Central memory CD8-positive, alpha-beta T cell (primary cell): ENCODE results near the gene PPP6R2.
"Not testable (repeated sequence)": the region's sequence is repeated elsewhere in the genome, so short reads cannot be mapped to it uniquely, and the experiment has no call there.

Experiments used
- ATAC-seq: fragments of 150-1000 bp; cut with Tn5 transposase; replicated peaks from 2 replicates; pipeline ENCODE4 v1.10.0; 2022; ENCODE audit warnings: mild to moderate bottlenecking, moderate FRiP score, moderate number of reproducible peaks; ENCODE audit not compliant: poor library complexity, severe bottlenecking; ENCODE audit errors: extremely low read depth
- DNase-seq, 2 donors: peaks; one replicate each; pipeline ENCODE4 v3.0.0; 2021; ENCODE audit warnings: low spot score in 2 of 2
- H3K27ac Mint-ChIP-seq: one replicate; pipeline ENCODE4 v1.8.0; 2022; ENCODE audit warnings: low read depth, mild to moderate bottlenecking, moderate library complexity, mixed read lengths
- H3K27me3 Mint-ChIP-seq: one replicate; pipeline ENCODE4 v1.8.0; 2022; ENCODE audit warnings: mixed read lengths
- H3K36me3 Mint-ChIP-seq: one replicate; pipeline ENCODE4 v1.8.0; 2022; ENCODE audit warnings: mild to moderate bottlenecking, moderate library complexity, mixed read lengths; ENCODE audit not compliant: insufficient read depth
- H3K4me1 Mint-ChIP-seq: one replicate; pipeline ENCODE4 v1.8.0; 2022; ENCODE audit warnings: mixed read lengths
- H3K4me3 Mint-ChIP-seq: one replicate; pipeline ENCODE4 v1.8.0; 2022; ENCODE audit warnings: mild to moderate bottlenecking, moderate library complexity, mixed read lengths
- H3K9me3 Mint-ChIP-seq: one replicate; pipeline ENCODE4 v1.8.0; 2022; ENCODE audit warnings: mixed read lengths

The PPP6R2 gene

DNA sequence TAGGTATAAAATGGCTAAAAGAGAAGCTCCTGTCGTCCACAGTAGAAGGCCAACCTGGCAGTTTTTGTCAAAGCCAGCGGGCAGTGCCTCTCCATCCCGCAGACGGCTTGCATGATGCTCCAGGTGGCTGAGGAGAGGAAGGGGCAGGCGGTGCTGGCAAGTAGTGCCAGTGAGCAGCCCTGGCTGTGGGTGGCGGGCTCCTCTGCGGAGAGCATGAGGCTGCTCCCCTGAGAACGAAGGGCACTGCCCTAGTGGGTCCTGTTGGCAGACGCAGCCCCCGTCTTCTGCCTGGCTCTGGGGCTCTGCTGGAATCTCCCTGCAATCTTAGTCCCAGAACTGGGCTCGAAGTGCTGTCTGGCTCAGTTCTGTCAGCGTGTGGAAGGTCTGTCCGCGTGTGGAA, 80.8 kb downstream of the PPP6R2 start:
- Mint-ChIP-seq H3K4me3 (no peak overlapping the region), H3K27me3 (no peaks in the 10 kb centered on the region), H3K27ac (no peak overlapping the region), H3K36me3 (peaks cover 58% of the 10 kb centered on the region), H3K4me1 (no peaks in the 10 kb centered on the region), H3K9me3 (no peaks in the 10 kb centered on the region)
- DNase-seq, result no peak
- ATAC-seq, result no peak

DNA sequence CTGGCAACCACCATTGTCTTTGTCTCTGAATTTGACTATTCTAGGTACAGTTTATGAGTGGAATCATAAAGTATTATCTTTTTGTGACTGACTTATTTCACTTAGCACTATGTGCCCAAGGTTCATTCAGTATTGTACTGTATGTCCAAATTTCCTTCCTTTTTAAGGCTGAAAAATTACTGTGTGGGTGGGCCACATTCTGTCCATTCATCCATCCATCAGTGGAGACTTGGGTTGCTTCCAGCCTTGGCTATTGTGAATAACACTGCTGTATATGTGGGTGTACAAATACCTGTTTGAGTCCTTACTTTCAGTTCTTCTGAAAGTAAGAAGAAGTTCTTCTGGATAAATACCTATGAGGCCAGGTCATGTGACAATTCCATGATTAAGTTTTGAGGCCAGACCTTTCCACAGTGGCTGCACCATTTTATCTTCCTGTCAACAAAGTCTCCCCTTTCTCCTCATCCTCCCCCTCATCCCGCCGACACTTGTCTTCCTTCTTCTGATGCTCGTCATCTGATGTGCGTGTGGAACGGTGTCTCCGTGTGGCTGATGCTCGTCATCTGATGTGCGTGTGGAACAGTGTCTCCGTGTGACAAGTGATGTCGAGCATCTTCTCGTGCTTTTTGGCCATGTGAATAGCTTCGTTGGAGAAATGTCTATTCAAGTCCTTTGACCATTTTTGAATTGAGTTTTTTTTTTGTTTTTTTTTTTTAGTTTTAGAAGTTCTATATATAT, 82.2 kb downstream of the PPP6R2 start:
- DNase-seq, result no peak
- peaks cover 65% of the 10 kb centered on the region for H3K36me3 Mint-ChIP-seq
- no peak overlapping the region for H3K27ac Mint-ChIP-seq
- H3K4me3 Mint-ChIP-seq, result no peak overlapping the region
- no peaks in the 10 kb centered on the region for H3K4me1 Mint-ChIP-seq
- no peaks in the 10 kb centered on the region for H3K27me3 Mint-ChIP-seq
- no peak for ATAC-seq
- no peaks in the 10 kb centered on the region for H3K9me3 Mint-ChIP-seq

GRCh38 chr22:50432131-50432876, 89.2 kb downstream of the PPP6R2 start:
- Mint-ChIP-seq H3K27ac (peak overlapping the region; percentile 70), H3K9me3 (no peaks in the 10 kb centered on the region), H3K27me3 (no peaks in the 10 kb centered on the region), H3K36me3 (peaks cover 43% of the 10 kb centered on the region), H3K4me3 (no peak overlapping the region), H3K4me1 (peaks cover 6% of the 10 kb centered on the region)
- DNase-seq (no peak), ATAC-seq (no peak)

DNA sequence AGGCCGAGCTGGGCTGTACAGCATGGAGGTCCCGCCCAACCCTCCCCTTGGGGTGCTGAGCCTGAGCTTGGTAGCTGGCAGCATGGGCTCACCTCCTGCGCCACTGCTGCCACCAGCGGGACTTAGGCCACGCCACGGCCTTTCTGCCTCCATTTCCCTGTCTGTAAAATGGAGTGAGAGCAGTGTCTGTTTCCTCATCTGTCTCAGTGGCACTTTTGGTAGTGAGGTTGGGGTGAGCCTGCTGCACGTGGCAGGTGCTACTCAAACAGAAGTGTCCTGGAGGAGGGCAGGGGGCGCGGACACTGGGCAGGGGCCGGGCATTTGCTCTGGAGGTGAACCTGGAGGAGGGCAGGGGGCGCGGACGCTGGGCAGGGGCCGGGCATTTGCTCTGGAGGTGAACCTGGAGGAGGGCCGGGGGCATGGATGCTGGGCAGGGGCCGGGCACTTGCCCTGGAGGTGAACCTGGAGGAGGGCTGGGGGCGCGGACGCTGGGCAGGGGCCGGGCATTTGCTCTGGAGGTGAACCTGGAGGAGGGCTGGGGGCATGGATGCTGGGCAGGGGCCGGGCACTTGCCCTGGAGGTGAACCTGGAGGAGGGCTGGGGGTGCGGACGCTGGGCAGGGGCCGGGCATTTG, 89.9 kb downstream of the PPP6R2 start:
- H3K4me1 Mint-ChIP-seq, H3K9me3 Mint-ChIP-seq, DNase-seq, H3K27me3 Mint-ChIP-seq, H3K27ac Mint-ChIP-seq, ATAC-seq, H3K4me3 Mint-ChIP-seq: not testable (repeated sequence)
- H3K36me3 Mint-ChIP-seq, result peaks cover 41% of the 10 kb centered on the region

- no peak for DNase-seq
- no peaks in the 10 kb centered on the region for H3K9me3 Mint-ChIP-seq
- no peaks in the 10 kb centered on the region for H3K27me3 Mint-ChIP-seq
- peaks cover 6% of the 10 kb centered on the region for H3K4me1 Mint-ChIP-seq
- peak overlapping the region; percentile 52 for H3K4me3 Mint-ChIP-seq
- peak overlapping the region; percentile 81 for H3K27ac Mint-ChIP-seq
- peaks cover 37% of the 10 kb centered on the region for H3K36me3 Mint-ChIP-seq
- ATAC-seq, result no peak
Measured at GRCh38 chr22:50434849-50435248, 91.7 kb downstream of the PPP6R2 start.

DNA sequence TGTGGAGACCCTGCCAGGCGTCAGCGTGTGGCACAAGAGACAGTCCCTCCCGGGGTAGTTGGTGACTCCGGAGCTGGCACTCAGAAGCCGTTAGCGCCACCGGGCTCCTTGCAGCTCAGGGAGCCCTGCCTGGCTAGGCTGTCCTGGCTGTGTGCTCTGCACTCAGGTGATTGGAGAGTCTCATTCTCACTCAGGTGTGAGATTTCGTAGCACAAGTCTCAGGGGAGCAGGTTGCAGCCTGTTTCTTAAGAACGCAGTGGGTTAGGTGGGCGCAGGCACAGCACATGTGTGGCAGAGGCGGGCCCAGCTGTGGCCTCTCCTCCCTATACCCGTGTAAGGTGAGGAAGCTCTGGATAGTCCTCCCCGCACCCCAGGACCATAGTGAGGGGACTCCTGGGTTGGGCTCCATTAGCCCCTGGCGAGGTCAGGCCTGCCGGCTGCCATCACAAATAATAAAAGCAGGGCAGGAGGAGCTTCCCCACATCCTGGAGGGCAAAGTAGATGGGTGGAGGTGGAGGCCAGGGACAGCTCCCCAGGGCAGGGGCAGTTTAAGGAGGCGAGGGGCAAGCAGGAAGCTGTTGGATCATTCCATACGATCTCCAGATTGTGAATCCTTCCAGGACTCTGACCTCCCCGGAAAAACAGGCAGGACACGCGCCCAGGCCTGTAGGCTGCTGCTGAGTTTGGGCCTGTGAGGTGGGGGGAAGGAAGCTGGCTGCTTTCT, 92.3 kb downstream of the PPP6R2 start:
- H3K27ac Mint-ChIP-seq, result peak overlapping the region; percentile 81
- ATAC-seq (no peak), DNase-seq (no peak)
- H3K27me3 Mint-ChIP-seq, result no peaks in the 10 kb centered on the region
- H3K9me3 Mint-ChIP-seq, result no peaks in the 10 kb centered on the region
- peaks cover 37% of the 10 kb centered on the region for H3K36me3 Mint-ChIP-seq
- H3K4me1 Mint-ChIP-seq, result peaks cover 6% of the 10 kb centered on the region
- peak overlapping the region; percentile 52 for H3K4me3 Mint-ChIP-seq

DNA sequence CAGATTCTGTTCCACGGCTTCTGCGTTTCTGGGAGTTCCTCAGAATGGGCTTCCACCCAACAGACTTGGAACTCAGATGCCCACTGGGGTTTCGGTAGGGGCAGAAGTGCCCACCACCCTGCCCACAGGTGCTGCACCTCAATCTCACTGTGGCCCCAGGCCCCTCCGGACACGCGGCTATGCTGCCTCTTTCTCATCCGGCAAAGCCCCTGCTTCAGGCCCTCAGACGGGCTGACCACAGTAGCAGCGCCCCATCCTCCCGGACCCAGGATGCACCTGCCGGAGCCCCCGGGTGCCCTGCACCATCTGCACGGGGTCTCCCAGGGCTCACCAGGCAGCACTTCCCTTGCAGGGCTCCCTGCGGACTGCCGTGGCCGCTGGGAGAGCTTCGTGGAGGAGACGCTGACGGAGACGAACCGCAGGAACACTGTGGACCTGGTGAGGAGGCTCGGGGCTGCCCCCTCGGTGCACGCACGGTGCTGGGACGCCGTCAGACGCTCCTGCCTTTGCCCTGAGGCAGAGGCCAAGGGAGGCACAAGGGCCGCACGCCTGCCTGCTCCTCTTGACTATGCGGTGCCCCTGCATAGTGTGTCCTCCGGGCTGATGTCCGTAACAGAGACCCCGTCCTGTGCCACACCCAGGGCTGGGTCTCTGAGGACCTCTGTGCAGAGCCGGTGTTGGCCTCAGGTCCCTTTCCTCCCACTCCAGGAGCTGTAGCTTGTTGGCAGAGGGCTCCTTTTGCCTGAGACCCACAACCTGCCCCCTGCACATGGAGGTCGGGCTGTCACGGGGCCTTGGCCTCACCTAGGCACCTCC, 93.1 kb downstream of the PPP6R2 start:
- DNase-seq (no peak), ATAC-seq (no peak)
- peaks cover 6% of the 10 kb centered on the region for H3K4me1 Mint-ChIP-seq
- peaks cover 30% of the 10 kb centered on the region for H3K36me3 Mint-ChIP-seq
- H3K27ac Mint-ChIP-seq, result no peak overlapping the region
- no peaks in the 10 kb centered on the region for H3K9me3 Mint-ChIP-seq
- H3K27me3 Mint-ChIP-seq, result no peaks in the 10 kb centered on the region
- no peak overlapping the region for H3K4me3 Mint-ChIP-seq

- Mint-ChIP-seq H3K4me3 (no peak overlapping the region), H3K36me3 (peaks cover 34% of the 10 kb centered on the region), H3K27me3 (no peaks in the 10 kb centered on the region), H3K9me3 (no peaks in the 10 kb centered on the region), H3K27ac (no peak overlapping the region), H3K4me1 (peaks cover 6% of the 10 kb centered on the region)
- ATAC-seq, result no peak
- DNase-seq, result no peak
Measured at GRCh38 chr22:50436841-50437341, 93.8 kb downstream of the PPP6R2 start.

GRCh38 chr22:50437511-50438304, 94.6 kb downstream of the PPP6R2 start:
- Mint-ChIP-seq H3K4me1 (peaks cover 6% of the 10 kb centered on the region), H3K9me3 (no peaks in the 10 kb centered on the region), H3K27ac (no peak overlapping the region), H3K4me3 (no peak overlapping the region), H3K27me3 (no peaks in the 10 kb centered on the region), H3K36me3 (peaks cover 39% of the 10 kb centered on the region)
- no peak for ATAC-seq
- DNase-seq, result no peak

DNA sequence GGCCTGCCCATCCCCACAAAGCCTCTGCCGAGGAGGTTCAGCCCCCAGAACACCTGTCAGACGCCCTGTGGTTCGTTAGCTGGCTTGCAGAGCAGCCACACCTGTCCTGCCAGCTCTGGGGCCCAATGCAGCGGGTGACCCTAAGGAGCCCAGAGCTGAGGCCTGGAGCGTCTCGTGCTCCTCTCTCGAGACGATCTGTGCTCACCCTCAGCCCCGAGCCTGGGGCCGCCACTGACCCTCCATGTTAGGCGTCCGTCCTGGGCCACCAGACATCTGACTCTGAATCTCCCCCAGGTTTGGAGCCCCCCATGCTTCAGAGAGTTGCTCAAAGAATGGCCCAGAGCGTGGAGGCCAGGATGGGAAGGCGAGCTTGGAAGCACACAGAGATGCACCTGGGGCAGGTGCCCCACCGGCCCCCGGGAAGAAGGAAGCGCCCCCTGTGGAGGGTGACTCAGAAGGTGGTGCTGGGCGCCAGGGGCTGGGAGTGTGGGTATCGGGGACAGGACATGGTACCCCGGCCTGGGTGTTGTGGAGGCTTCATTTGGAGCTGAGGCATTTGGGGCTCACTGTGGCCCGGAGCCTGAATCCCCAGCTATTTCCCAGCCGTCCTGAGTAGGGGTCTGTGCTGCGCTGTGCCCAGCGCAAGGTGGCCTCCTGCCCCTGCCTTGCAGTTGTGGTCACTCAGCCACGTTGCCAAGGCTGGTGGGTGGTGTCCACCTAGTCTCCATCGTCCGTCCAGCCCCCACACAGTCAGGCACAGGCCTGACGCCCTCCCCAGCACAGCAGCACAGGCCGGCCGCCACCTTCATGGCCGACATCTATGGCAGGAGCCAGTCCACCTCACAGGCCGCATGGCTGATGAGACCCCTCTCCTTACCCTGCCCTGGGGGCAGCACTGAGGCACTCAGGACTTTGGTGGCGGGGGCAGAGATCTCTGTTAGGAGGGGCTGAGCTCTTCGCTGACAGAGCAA, 95.5 kb downstream of the PPP6R2 start:
- Mint-ChIP-seq H3K4me1 (peaks cover 6% of the 10 kb centered on the region), H3K36me3 (peaks cover 44% of the 10 kb centered on the region), H3K9me3 (no peaks in the 10 kb centered on the region), H3K4me3 (no peak overlapping the region), H3K27me3 (no peaks in the 10 kb centered on the region), H3K27ac (no peak overlapping the region)
- ATAC-seq (no peak), DNase-seq (no peak)
